ENCODE results near the gene ZNF507.

Gene ZNF507

GRCh38 chr19:32368787-32369186 lies 23.4 kb downstream of the ZNF507 start:
- DNase-seq, result no peak

- DNase-seq, result peak; percentile 29
Observed at GRCh38 chr19:32372726-32373517, 27.5 kb downstream of the ZNF507 start.

GRCh38 chr19:32373585-32374295 lies 28.3 kb downstream of the ZNF507 start:
- DNase-seq, result peak; percentile 97

- peak; percentile 21 for DNase-seq
Observed at GRCh38 chr19:32374362-32374761, 29.0 kb downstream of the ZNF507 start.

GRCh38 chr19:32377088-32377487 lies 31.7 kb downstream of the ZNF507 start:
- DNase-seq, result peak; percentile 34

GRCh38 chr19:32380269-32380668 lies 34.9 kb downstream of the ZNF507 start:
- DNase-seq, result no peak

GRCh38 chr19:32387701-32388392 lies 42.4 kb downstream of the ZNF507 start:
- DNase-seq, result peak; percentile 3

- no peak for DNase-seq
Observed at GRCh38 chr19:32388393-32388855, 43.0 kb downstream of the ZNF507 start.

GRCh38 chr19:32392901-32393300 lies 47.5 kb downstream of the ZNF507 start:
- DNase-seq, result no peak

GRCh38 chr19:32396046-32396652 lies 50.7 kb downstream of the ZNF507 start:
- DNase-seq, result no peak

- DNase-seq, result no peak
Observed at GRCh38 chr19:32397671-32398101, 52.3 kb downstream of the ZNF507 start.

GRCh38 chr19:32401992-32402391 lies 56.6 kb downstream of the ZNF507 start:
- no peak for DNase-seq

GRCh38 chr19:32403291-32403995 lies 58.0 kb downstream of the ZNF507 start:
- no peak for DNase-seq

GRCh38 chr19:32404213-32404932 lies 59.0 kb downstream of the ZNF507 start:
- no peak for DNase-seq

- DNase-seq, result peak; percentile 77
Observed at GRCh38 chr19:32404933-32405430, 59.6 kb downstream of the ZNF507 start.

- DNase-seq, result peak; percentile 95
Observed at GRCh38 chr19:32405431-32406160, 60.2 kb downstream of the ZNF507 start, which contains the start of gene DPY19L3. TSS of gene DPY19L3 (plus strand) at chr19:32405770. CDS start at chr19:32408254, 2,484 bp downstream.

- peak; percentile 34 for DNase-seq
Observed at GRCh38 chr19:32406161-32407003, 61.0 kb downstream of the ZNF507 start.

GRCh38 chr19:32407004-32407992 lies 61.9 kb downstream of the ZNF507 start:
- peak; percentile 49 for DNase-seq
